Measurements from ENCODE around the gene BPIFB4. TPM values are rescaled to one million over a fixed set of nuclear protein-coding genes. Genes with fewer than 3 reads are reported as not detected.

The BPIFB4 gene
- total RNA-seq, 1 donor from 2014 or later = not detected

DNA sequence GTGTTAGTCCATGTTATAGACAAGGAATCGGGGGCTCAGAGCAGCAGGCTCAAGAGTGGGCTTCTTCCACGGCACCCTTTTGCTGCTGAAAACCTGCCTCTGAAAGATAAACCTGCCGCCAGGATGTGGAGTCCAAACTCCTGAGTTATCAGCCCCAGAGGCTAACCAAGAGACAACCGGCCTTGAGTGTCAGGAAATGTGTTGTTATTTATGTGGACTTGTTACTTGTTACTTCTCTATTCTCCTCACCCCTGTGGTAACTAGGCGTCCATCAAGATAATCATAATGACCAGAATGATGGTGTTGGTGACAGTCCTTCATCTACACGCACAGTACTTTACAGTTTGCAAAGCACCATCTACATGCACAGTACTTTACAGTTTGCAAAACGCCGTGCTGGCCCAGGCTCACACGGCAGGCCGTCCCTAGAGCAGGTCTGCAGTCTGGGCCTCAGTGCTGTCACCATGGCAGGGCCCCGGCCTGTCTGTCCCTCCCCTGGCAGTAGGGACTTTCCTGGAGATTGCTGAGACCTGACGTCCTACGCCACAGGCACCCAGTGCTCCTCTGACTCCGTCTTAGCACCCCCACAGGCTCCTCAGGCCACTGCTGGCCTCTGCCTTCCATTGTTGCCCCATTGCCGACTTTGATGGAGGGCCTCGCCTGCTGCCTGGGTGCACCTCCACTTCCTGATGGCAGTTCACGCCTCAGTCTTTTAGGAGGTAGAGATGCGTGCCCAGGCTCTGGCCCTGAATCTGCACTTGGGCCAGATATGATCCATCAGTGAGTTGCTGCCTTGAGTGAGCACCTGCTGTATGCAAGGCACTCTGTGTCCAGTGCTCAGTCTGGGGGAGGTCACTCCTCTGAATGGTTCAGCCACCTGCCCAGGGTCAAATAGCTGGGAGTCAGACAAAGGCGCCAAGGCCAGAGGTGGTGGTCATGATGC is 9.1 kb upstream of the BPIFB4 start:
- no peak overlapping the region for H3K27ac Mint-ChIP-seq (ENCODE audit: unreplicated experiment)
- H3K9me3 Mint-ChIP-seq (ENCODE audit: low read depth) = no peaks in the 10 kb centered on the region

DNA sequence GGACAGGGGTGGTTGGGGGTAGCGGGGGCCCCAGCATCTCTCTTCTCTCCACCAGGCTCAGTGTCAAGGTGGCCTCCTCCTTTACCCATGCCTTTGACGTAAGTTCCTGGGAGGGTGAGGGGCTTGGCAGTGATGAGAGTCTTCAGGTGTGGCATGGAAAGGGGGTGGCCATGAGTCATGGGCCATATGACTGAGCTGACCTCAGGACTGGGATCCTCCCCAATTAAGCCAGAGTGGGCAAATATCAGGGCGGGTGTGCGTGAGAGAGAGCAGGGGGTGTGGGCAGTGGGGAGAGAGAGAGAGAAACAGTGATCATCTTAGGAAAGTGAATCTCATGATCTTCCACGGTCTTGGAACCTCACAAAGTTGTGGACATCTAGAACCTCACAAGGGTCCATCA is 8.2 kb upstream of the BPIFB4 start:
- H3K4me3 Mint-ChIP-seq (ENCODE audit: unreplicated experiment) = no peak overlapping the region
- H3K27me3 Mint-ChIP-seq (ENCODE audit: low read depth) = peaks cover 63% of the 10 kb centered on the region
- no peaks in the 10 kb centered on the region for H3K36me3 Mint-ChIP-seq (ENCODE audit: low read depth)
- H3K27ac Mint-ChIP-seq (ENCODE audit: unreplicated experiment) = no peak overlapping the region
- no peak for DNase-seq (ENCODE audit: low spot score)
- H3K9me3 Mint-ChIP-seq (ENCODE audit: low read depth) = no peaks in the 10 kb centered on the region
- no peak for TF ChIP-seq CTCF (IDR thresholded peaks at IDR 0.05)
- no peaks in the 10 kb centered on the region for H3K4me1 Mint-ChIP-seq (ENCODE audit: low read depth)

More for the DNA sequence above, 9.1 kb upstream of the BPIFB4 start:
- Mint-ChIP-seq H3K27me3 (ENCODE audit: low read depth) (peaks cover 60% of the 10 kb centered on the region), H3K4me1 (ENCODE audit: low read depth) (no peaks in the 10 kb centered on the region), H3K4me3 (ENCODE audit: unreplicated experiment) (no peak overlapping the region), H3K36me3 (ENCODE audit: low read depth) (no peaks in the 10 kb centered on the region)
- DNase-seq (ENCODE audit: low spot score) = no peak
- no peak for TF ChIP-seq CTCF (IDR thresholded peaks at IDR 0.05)

DNA sequence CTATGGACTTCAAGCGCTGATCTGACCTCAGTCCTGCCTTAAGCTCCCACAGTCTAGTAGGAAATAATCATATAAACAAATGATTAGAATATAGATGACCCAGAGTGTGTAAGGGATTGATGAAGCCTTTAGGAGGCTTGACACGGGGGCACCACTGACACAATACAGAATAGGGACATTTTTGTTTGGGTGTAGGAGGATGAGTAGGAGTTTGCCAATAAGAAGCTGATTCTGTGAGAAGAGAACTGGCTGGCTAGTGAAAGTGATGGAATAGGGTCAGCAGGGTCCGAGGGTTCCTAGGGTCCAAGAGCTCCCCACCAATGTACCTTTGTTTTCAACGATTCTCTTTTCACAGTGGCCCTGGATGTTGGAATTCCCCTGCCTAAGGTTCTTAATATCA is 7.1 kb upstream of the BPIFB4 start:
- H3K9me3 Mint-ChIP-seq (ENCODE audit: low read depth) = no peaks in the 10 kb centered on the region
- no peaks in the 10 kb centered on the region for H3K4me1 Mint-ChIP-seq (ENCODE audit: low read depth)
- H3K27me3 Mint-ChIP-seq (ENCODE audit: low read depth) = peaks cover 67% of the 10 kb centered on the region
- no peaks in the 10 kb centered on the region for H3K36me3 Mint-ChIP-seq (ENCODE audit: low read depth)
- no peak for DNase-seq (ENCODE audit: low spot score)
- H3K27ac Mint-ChIP-seq (ENCODE audit: unreplicated experiment) = no peak overlapping the region
- TF ChIP-seq CTCF (IDR thresholded peaks at IDR 0.05) = no peak
- no peak overlapping the region for H3K4me3 Mint-ChIP-seq (ENCODE audit: unreplicated experiment)

DNA sequence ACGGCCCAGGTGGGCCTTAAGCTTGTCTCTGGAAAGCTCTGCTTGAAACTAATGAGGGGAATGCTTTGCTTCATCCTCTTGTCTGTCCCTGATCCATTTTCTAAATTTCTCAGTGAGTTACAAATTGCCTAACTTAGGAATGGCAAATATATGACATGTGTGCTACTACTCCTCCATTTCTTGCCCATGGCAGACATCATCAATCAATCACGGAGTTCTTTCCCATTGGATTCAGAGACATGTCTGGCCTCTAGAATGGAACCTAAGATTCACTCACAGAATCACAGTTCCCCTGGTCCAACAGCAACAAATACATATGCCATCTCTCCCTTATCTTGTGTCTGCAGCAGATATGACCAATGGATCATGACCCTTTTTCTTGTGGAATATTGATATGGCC is 6.6 kb upstream of the BPIFB4 start:
- no peaks in the 10 kb centered on the region for H3K4me1 Mint-ChIP-seq (ENCODE audit: low read depth)
- H3K9me3 Mint-ChIP-seq (ENCODE audit: low read depth) = no peaks in the 10 kb centered on the region
- peaks cover 70% of the 10 kb centered on the region for H3K27me3 Mint-ChIP-seq (ENCODE audit: low read depth)

DNA sequence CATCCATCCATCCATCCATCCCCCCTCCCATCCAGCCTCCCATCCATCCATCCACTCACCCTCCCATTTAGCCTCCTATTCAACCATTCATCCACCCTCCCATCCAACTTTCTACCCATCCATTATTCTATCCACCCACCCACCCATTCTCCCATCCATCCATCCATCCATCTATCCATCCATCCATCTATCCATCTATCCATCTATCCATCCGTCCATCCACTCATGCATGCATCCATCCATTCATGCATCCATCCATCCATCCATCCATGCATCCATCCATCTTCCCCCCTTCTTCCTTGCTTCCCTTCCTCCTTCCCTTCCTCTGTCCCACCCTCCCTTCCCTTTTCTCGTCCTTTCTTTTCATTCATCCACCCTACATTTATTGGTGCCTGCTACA is 4.8 kb upstream of the BPIFB4 start:
- H3K27ac Mint-ChIP-seq (ENCODE audit: unreplicated experiment) = no peak overlapping the region
- DNase-seq (ENCODE audit: low spot score) = no peak
- H3K27me3 Mint-ChIP-seq (ENCODE audit: low read depth) = peaks cover 70% of the 10 kb centered on the region
- H3K36me3 Mint-ChIP-seq (ENCODE audit: low read depth) = no peaks in the 10 kb centered on the region
- H3K4me3 Mint-ChIP-seq (ENCODE audit: unreplicated experiment) = no peak overlapping the region
- no peak for TF ChIP-seq CTCF (IDR thresholded peaks at IDR 0.05)
- H3K4me1 Mint-ChIP-seq (ENCODE audit: low read depth) = no peaks in the 10 kb centered on the region
- H3K9me3 Mint-ChIP-seq (ENCODE audit: low read depth) = no peaks in the 10 kb centered on the region

More for the DNA sequence above, 6.6 kb upstream of the BPIFB4 start:
- Mint-ChIP-seq H3K4me3 (ENCODE audit: unreplicated experiment) (no peak overlapping the region), H3K36me3 (ENCODE audit: low read depth) (no peaks in the 10 kb centered on the region), H3K27ac (ENCODE audit: unreplicated experiment) (no peak overlapping the region)
- no peak for DNase-seq (ENCODE audit: low spot score)
- no peak for TF ChIP-seq CTCF (IDR thresholded peaks at IDR 0.05)

Measured in chondrocyte (in vitro differentiated cells).